Measurements from ENCODE around the gene SLC34A3. TPM values are rescaled to one million over a fixed set of nuclear protein-coding genes. Genes with fewer than 3 reads are reported as not detected.

Gene SLC34A3
- total RNA-seq, 1 experiment from 2014 or later = not detected

- Histone ChIP-seq H3K9me3 (ENCODE audit: low read depth, low read length, poor library complexity, severe bottlenecking) (no peaks in the 10 kb centered on the region), H3K36me3 (ENCODE audit: insufficient read depth, low read length, poor library complexity, severe bottlenecking) (peaks cover 30% of the 10 kb centered on the region), H3K27me3 (replicated peaks; ENCODE audit: insufficient read depth, low read depth, low read length, poor library complexity) (no peaks in the 10 kb centered on the region), H3K4me3 (ENCODE audit: low read depth, low read length, poor library complexity, severe bottlenecking) (no peak overlapping the region), H3K27ac (ENCODE audit: low read depth, low read length, poor library complexity, severe bottlenecking) (peak overlapping the region; percentile 16), H3K4me1 (ENCODE audit: insufficient read depth, low read length, poor library complexity, severe bottlenecking) (no peaks in the 10 kb centered on the region)
- ChIA-PET POLR2A (ENCODE audit: low non-redundant PET) (interaction anchor here (0.6 kb wide), 1 partner anchor 31 kb away, joined by 3 read pairs; no protein-coding TSS in a partner anchor), CTCF (no interaction called here)
- no peak for DNase-seq (ENCODE audit: low spot score)
- intact Hi-C loops (cut with micrococcal nuclease; ENCODE audit: unreplicated experiment) = no loop called here
- no TSS peak for BruUV-seq (replicated peaks)
- TF ChIP-seq CTCF (conservative IDR thresholded peaks at IDR 0.05; ENCODE audit: low read depth, low read length) (no peak), EZH2 (IDR thresholded peaks at IDR 0.05; ENCODE audit: borderline replicate concordance, low read depth, low read length, poor library complexity, severe bottlenecking) (no peak)
Measured at GRCh38 chr9:137265496-137266161, 34.9 kb downstream of the SLC34A3 start.

GRCh38 chr9:137266162-137266527 is 35.4 kb downstream of the SLC34A3 start:
- Histone ChIP-seq H3K27me3 (replicated peaks; ENCODE audit: insufficient read depth, low read depth, low read length, poor library complexity) (no peaks in the 10 kb centered on the region), H3K4me1 (ENCODE audit: insufficient read depth, low read length, poor library complexity, severe bottlenecking) (no peaks in the 10 kb centered on the region), H3K9me3 (ENCODE audit: low read depth, low read length, poor library complexity, severe bottlenecking) (no peaks in the 10 kb centered on the region), H3K4me3 (ENCODE audit: low read depth, low read length, poor library complexity, severe bottlenecking) (no peak overlapping the region), H3K27ac (ENCODE audit: low read depth, low read length, poor library complexity, severe bottlenecking) (no peak overlapping the region), H3K36me3 (ENCODE audit: insufficient read depth, low read length, poor library complexity, severe bottlenecking) (peaks cover 30% of the 10 kb centered on the region)
- intact Hi-C loops (cut with micrococcal nuclease; ENCODE audit: unreplicated experiment) = no loop called here
- POLR2A ChIA-PET (ENCODE audit: low non-redundant PET) = interaction anchor here (0.6 kb wide), 1 partner anchor 30 kb away, joined by 3 read pairs; no protein-coding TSS in a partner anchor
- no TSS peak for BruUV-seq (replicated peaks)
- TF ChIP-seq EZH2 (IDR thresholded peaks at IDR 0.05; ENCODE audit: borderline replicate concordance, low read depth, low read length, poor library complexity, severe bottlenecking) (no peak), CTCF (conservative IDR thresholded peaks at IDR 0.05; ENCODE audit: low read depth, low read length) (no peak)
- no peak for DNase-seq (ENCODE audit: low spot score)
- CTCF ChIA-PET = no interaction called here

GRCh38 chr9:137266585-137267453 is 36.1 kb downstream of the SLC34A3 start:
- Histone ChIP-seq H3K9me3 (ENCODE audit: low read depth, low read length, poor library complexity, severe bottlenecking) (no peaks in the 10 kb centered on the region), H3K27me3 (replicated peaks; ENCODE audit: insufficient read depth, low read depth, low read length, poor library complexity) (no peaks in the 10 kb centered on the region), H3K4me3 (ENCODE audit: low read depth, low read length, poor library complexity, severe bottlenecking) (no peak overlapping the region), H3K4me1 (ENCODE audit: insufficient read depth, low read length, poor library complexity, severe bottlenecking) (no peaks in the 10 kb centered on the region), H3K36me3 (ENCODE audit: insufficient read depth, low read length, poor library complexity, severe bottlenecking) (peaks cover 30% of the 10 kb centered on the region), H3K27ac (ENCODE audit: low read depth, low read length, poor library complexity, severe bottlenecking) (no peak overlapping the region)
- CTCF ChIA-PET = no interaction called here
- TF ChIP-seq EZH2 (IDR thresholded peaks at IDR 0.05; ENCODE audit: borderline replicate concordance, low read depth, low read length, poor library complexity, severe bottlenecking) (no peak), CTCF (conservative IDR thresholded peaks at IDR 0.05; ENCODE audit: low read depth, low read length) (no peak)
- BruUV-seq (replicated peaks) = no TSS peak
- no peak for DNase-seq (ENCODE audit: low spot score)
- POLR2A ChIA-PET (ENCODE audit: low non-redundant PET) = no interaction called here
- intact Hi-C loops (cut with micrococcal nuclease; ENCODE audit: unreplicated experiment) = no loop called here

All from A673 (cell line).